GM12878 (cell line): ENCODE measurements around the gene TRAF3. TPM values are rescaled to one million over a fixed set of nuclear protein-coding genes. Genes with fewer than 3 reads are reported as not detected.

Experiments used
- ATAC-seq: fragments of 200-7000 bp; cut with Tn5 transposase; 3 replicates; pipeline ENCODE4 v1.9.1; 2020; ENCODE audit warnings: mild to moderate bottlenecking, moderate library complexity
- BruUV-seq: library from RNA; stranded (reverse); fragments of 400-500 nt; replicated peaks from 2 replicates; lab custom pipeline; 2021; lab: Mats Ljungman, UMichigan
- CTCF ChIA-PET: fragments of 300-600 bp; sonication (Branson Sonifier 250); formaldehyde crosslinking; extraction: SDS; loops from one replicate; lab custom pipeline; 2021; ENCODE audit warnings: inconsistent platforms; lab: Yijun Ruan, JAX
- POLR2A ChIA-PET: fragments of 350-600 bp; formaldehyde crosslinking; extraction: SDS; loops from one replicate; lab custom pipeline; 2021; ENCODE audit warnings: inconsistent platforms; lab: Charles Lee
- RAD21 ChIA-PET: fragments of 300-600 bp; sonication (Branson Sonifier 250); formaldehyde crosslinking; loops from one replicate; lab custom pipeline; 2023; ENCODE audit warnings: antibody characterized with exemption; ENCODE audit not compliant: unreplicated experiment; lab: Charles Lee
- SMC1A ChIA-PET: fragments of 300-600 bp; sonication (Branson Sonifier 250); formaldehyde crosslinking; loops from one replicate; lab custom pipeline; 2023; ENCODE audit not compliant: unreplicated experiment, uncharacterized antibody; lab: Charles Lee
- DNase-seq: peaks from one replicate; pipeline ENCODE4 v3.0.0-alpha.2; 2011; ENCODE audit warnings: low read depth, low spot score
- FAIRE-seq: peaks from 3 replicates; lab custom pipeline; 2011; peaks lifted over from hg19 to GRCh38; lab: Jason Lieb, UNC
- H2AFZ ChIP-seq: 2 replicates; pipeline ENCODE4 v1.6.0; 2011; ENCODE audit warnings: low read depth, low read length, control low read depth; ENCODE audit not compliant: control insufficient read depth
- H3K27ac ChIP-seq: 2 replicates; pipeline ENCODE4 v1.5.1; 2011; ENCODE audit warnings: control low read depth; ENCODE audit not compliant: control insufficient read depth, insufficient read depth
- H3K27me3 ChIP-seq, 2 experiments: replicated peaks in 1 of 2; 2 replicates each; pipeline versions ENCODE4 v1.6.0 to v1.6.1; 2011; ENCODE audit warnings: low read length in 1 of 2; ENCODE audit not compliant: control insufficient read depth in 2 of 2, insufficient read depth in 2 of 2
- H3K36me3 ChIP-seq, 2 experiments: 2 replicates each; pipeline ENCODE4 v1.5.1; 2011; ENCODE audit warnings: low read length in 1 of 2; ENCODE audit not compliant: control insufficient read depth in 2 of 2, insufficient read depth in 2 of 2
- H3K4me1 ChIP-seq: 2 replicates; pipeline ENCODE4 v1.6.1; 2011; ENCODE audit warnings: mild to moderate bottlenecking, low read length, moderate library complexity, mixed read lengths; ENCODE audit not compliant: control insufficient read depth, insufficient read depth
- H3K4me2 ChIP-seq: 2 replicates; pipeline ENCODE4 v1.6.0; 2011; ENCODE audit warnings: control low read depth; ENCODE audit not compliant: control insufficient read depth, insufficient read depth
- H3K4me3 ChIP-seq: fragments of 200-600 bp; sonication (generic); 2 replicates; pipeline ENCODE4 v1.5.1; 2016
- H3K79me2 ChIP-seq: 2 replicates; pipeline ENCODE4 v1.6.0; 2011; ENCODE audit warnings: low read length; ENCODE audit not compliant: control insufficient read depth, insufficient read depth
- H3K9ac ChIP-seq: 2 replicates; pipeline ENCODE4 v1.8.0; 2011; ENCODE audit warnings: low read length, control low read depth, mixed read lengths; ENCODE audit not compliant: control insufficient read depth, insufficient read depth
- H3K9me3 ChIP-seq: replicated peaks from 3 replicates; pipeline ENCODE4 v1.5.1; 2011; ENCODE audit warnings: mild to moderate bottlenecking, low read length; ENCODE audit not compliant: control insufficient read depth, insufficient read depth
- H4K20me1 ChIP-seq: 2 replicates; pipeline ENCODE4 v1.6.0; 2011; ENCODE audit not compliant: control insufficient read depth, insufficient read depth
- CUX1 ChIP-seq: IDR thresholded peaks from 2 replicates; pipeline ENCODE4 v1.6.1; 2012; ENCODE audit warnings: improper control_type of control experiment, low read depth, low read length; ENCODE audit not compliant: insufficient replicate concordance
- POLR2A ChIP-seq: IDR thresholded peaks from 2 replicates; pipeline ENCODE4 v1.6.1; 2011; ENCODE audit warnings: low read depth, mild to moderate bottlenecking, low read length
- WGBS: methylation state at CpG from one replicate; pipeline ENCODE4 v1.1.6; 2016; ENCODE audit warnings: low lambda C conversion rate; ENCODE audit not compliant: insufficient replicate concordance, insufficient coverage; ENCODE audit errors: missing lambda C conversion rate; 5-methylcytosine and 5-hydroxymethylcytosine counted together
- in situ Hi-C: fragments of 300-500 bp; cut with MboI; formaldehyde crosslinking; loops from 9 replicates; pipeline ENCODE4 v1.14.3; 2018; ENCODE audit warnings: mixed read lengths
- intact Hi-C: fragments of 100-400 bp; cut with micrococcal nuclease; formaldehyde crosslinking; loops from one replicate; pipeline ENCODE4 v1.14.2; 2022; ENCODE audit not compliant: unreplicated experiment
- polyA plus RNA-seq, 11 experiments: library from polyadenylated mRNA; depleted of rRNA in 4 of 11; unstranded in 6 of 11; stranded (reverse) in 5 of 11; fragments of >200 nt; fragmentation: Nextera tagmentation in 4 of 11; fragmentation: Illumina TruSeq in 1 of 11; extraction: Ambion mirVana in 4 of 11; extraction: Trizol in 1 of 11; gene quantifications; 1 replicate in 1 of 11; 2 replicates in 10 of 11; pipeline versions ENCODE4 v1.2.1 to v1.2.3, GENCODE V29; 2011 to 2016; ENCODE audit warnings: inconsistent platforms in 2 of 11, missing spikeins in 2 of 11, low read depth in 1 of 11
- total RNA-seq, 4 experiments: library from RNA; depleted of rRNA in 3 of 4; stranded (reverse); fragments of >200 nt in 3 of 4; fragmentation: Illumina TruSeq in 1 of 4; extraction: Trizol in 1 of 4; gene quantifications; 2 replicates each; pipeline versions ENCODE4 v1.2.1 to v1.2.3, GENCODE V29; 2013 to 2021

Gene TRAF3
- total and polyA plus RNA-seq, 10 of the 15 experiments (the other 5 are each of a cell fraction or from before 2014, with no cell fraction given) = 3.0 to 70.1 (median 36.5) TPM

GRCh38 chr14:102731871-102732800, 45.1 kb upstream of the TRAF3 start:
- ChIA-PET RAD21 (interaction anchor here (2.4 kb wide), 1 partner anchor 11 kb away, joined by 5 read pairs; no protein-coding TSS in a partner anchor), CTCF (no interaction called here), SMC1A (interaction anchor here (0.7 to 1.4 kb wide), 6 partner anchors 11 to 137 kb away, joined by 3 read pairs; no protein-coding TSS in a partner anchor), POLR2A (no interaction called here)
- no peaks in the 10 kb centered on the region for H3K79me2 ChIP-seq
- 0 out of 2 replicates have a peak, but pooled peaks have one; percentile 42 for TF ChIP-seq POLR2A
- no peak for TF ChIP-seq CUX1
- no TSS peak for BruUV-seq
- no peaks in the 10 kb centered on the region for H3K9me3 ChIP-seq
- ATAC-seq (no peak), DNase-seq (no peak), FAIRE-seq (no peak)
- H3K36me3 ChIP-seq = peaks cover 5 to 18% of the 10 kb centered on the region in 2 experiments; a peak in 3 of 4 replicates
- H2AFZ ChIP-seq = no peak overlapping the region
- H4K20me1 ChIP-seq = no peaks in the 10 kb centered on the region
- H3K4me1 ChIP-seq = no peaks in the 10 kb centered on the region
- no peaks in the 10 kb centered on the region for H3K27me3 ChIP-seq
- intact Hi-C loops = no loop called here
- no peak overlapping the region for H3K4me2 ChIP-seq
- H3K9ac ChIP-seq = no peak overlapping the region
- H3K27ac ChIP-seq = no peak overlapping the region
- WGBS = 82% methylated on average over 13 of the region's 13 CpGs
- in situ Hi-C loops = no loop called here
- H3K4me3 ChIP-seq = no peak overlapping the region
